ENCODE data around the gene BEND3. TPM values are rescaled to one million over a fixed set of nuclear protein-coding genes. Genes with fewer than 3 reads are reported as not detected.

The BEND3 gene
- total RNA-seq, 1 donor from 2014 or later = 3.9 TPM

DNA sequence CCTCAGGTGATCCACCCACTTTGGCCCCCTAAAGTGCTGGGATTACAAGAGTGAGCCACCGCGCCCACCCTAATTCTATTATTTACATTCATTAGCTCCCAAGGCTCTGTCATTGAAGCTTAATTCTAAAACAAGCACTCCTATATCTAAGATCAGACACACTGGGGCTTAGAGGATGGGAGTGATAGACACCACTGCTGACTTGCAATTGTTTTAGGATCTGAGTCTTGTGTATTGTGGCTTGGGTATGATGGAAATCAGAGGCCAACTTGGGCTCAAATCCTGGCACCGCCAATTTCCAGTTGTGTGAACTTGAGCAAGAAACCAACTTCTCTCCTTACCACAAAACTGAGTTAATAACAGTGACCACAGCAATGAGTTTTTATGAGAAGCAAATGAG, 52.6 kb downstream of the BEND3 start:
- Histone ChIP-seq H3K36me3 (ENCODE audit: control insufficient read depth, insufficient read depth, low read length) (no peaks in the 10 kb centered on the region), H3K27me3 (ENCODE audit: control insufficient read depth, insufficient read depth, low read length) (no peaks in the 10 kb centered on the region), H3K4me3 (ENCODE audit: low read depth, low read length) (no peak overlapping the region)
- DNase-seq (ENCODE audit: low read depth) (no peak), FAIRE-seq (no peak)
- TF ChIP-seq, protein P1, sequence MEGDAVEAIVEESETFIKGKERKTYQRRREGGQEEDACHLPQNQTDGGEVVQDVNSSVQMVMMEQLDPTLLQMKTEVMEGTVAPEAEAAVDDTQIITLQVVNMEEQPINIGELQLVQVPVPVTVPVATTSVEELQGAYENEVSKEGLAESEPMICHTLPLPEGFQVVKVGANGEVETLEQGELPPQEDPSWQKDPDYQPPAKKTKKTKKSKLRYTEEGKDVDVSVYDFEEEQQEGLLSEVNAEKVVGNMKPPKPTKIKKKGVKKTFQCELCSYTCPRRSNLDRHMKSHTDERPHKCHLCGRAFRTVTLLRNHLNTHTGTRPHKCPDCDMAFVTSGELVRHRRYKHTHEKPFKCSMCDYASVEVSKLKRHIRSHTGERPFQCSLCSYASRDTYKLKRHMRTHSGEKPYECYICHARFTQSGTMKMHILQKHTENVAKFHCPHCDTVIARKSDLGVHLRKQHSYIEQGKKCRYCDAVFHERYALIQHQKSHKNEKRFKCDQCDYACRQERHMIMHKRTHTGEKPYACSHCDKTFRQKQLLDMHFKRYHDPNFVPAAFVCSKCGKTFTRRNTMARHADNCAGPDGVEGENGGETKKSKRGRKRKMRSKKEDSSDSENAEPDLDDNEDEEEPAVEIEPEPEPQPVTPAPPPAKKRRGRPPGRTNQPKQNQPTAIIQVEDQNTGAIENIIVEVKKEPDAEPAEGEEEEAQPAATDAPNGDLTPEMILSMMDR (IDR thresholded peaks at IDR 0.05; ENCODE audit: insufficient read depth, low read length, severe bottlenecking) = no peak

DNA sequence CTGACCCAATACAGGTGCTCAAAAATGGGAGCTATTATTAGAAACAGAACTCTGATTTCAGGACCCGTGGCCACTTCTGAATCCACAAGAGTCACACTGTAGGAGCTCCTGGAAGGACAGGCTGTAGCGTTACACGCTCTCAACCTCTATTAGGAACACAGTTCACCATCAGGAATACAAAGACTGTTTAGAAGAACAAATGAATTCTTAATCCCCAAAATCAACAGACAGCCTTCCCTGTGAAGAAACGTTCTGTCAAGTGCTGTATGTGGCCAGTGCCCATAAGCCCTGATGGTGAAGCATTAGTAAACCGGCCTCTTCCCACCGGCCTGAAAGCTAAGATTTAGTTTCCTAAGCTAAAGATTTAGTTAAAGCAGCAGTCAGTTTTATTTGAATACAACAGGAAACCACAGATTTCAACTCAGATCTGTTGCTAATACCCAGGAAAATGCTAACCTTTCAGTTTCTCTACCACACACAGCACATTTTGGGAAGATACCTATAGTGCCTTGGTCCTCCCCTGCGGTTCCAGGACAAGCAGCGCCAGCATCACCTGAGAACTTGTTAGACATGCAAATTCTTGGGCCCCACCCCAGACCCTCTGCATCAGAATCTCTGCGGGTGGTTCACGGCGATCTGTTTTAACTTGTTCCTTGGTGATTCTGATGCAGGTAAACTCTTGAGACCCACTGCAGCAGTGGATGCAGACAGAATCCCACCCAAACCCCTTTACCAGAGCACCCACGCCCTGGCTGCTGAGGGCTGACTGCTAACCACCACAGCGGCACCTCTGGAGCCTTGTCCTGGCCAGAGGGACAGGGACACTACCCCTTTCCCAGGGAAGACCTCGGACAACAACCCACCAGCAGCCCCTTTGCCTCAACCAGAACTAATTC, 53.9 kb downstream of the BEND3 start:
- Histone ChIP-seq H3K4me3 (ENCODE audit: low read depth, low read length) (no peak overlapping the region), H3K36me3 (ENCODE audit: control insufficient read depth, insufficient read depth, low read length) (no peaks in the 10 kb centered on the region), H3K27me3 (ENCODE audit: control insufficient read depth, insufficient read depth, low read length) (no peaks in the 10 kb centered on the region)
- peak; percentile 39 for DNase-seq (ENCODE audit: low read depth)
- FAIRE-seq = no peak
- TF ChIP-seq, protein P1 (IDR thresholded peaks at IDR 0.05; ENCODE audit: insufficient read depth, low read length, severe bottlenecking) = no peak

DNA sequence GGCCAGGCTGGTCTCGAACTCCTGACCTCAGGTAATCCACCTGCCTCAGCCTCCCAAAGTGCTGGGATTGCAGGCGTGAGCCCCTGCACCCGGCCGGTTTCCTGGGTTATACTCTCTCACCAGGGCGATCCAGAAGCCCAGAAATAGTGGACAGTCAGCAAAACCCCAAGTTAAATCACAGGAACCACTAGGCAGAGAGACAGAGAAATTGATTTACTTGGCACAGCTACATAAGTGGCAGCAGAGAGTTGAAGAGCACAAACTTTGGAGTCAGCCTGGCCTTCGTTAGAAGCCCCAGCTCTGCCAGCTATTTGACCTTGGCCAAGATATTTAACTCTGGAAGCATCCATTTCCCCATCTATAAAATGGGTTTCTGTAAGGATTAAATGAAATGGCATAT, 54.6 kb downstream of the BEND3 start:
- no peak for FAIRE-seq
- TF ChIP-seq, protein P1 (IDR thresholded peaks at IDR 0.05; ENCODE audit: insufficient read depth, low read length, severe bottlenecking) = no peak
- no peak for DNase-seq (ENCODE audit: low read depth)
- Histone ChIP-seq H3K4me3 (ENCODE audit: low read depth, low read length) (no peak overlapping the region), H3K27me3 (ENCODE audit: control insufficient read depth, insufficient read depth, low read length) (no peaks in the 10 kb centered on the region), H3K36me3 (ENCODE audit: control insufficient read depth, insufficient read depth, low read length) (no peaks in the 10 kb centered on the region)

DNA sequence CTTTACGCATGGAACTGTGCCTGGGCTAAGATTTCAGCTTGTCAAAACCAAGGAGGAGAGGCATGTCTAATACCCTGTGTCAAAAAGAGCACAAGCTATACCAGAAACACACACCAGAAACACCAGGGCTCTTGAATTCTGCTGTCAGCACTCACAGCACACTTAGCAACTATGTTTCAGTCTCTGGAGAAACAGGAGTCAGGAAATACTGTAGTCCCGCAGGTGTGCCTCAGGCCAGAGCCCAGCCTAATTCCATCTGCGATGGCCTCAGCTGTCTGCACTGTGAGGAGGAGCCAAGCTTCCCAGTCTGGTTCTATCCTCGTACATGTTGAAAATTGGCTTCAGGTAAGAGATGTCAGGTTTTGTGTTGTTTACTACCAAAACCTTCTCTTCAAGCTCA, 55.7 kb downstream of the BEND3 start:
- no peaks in the 10 kb centered on the region for H3K27me3 ChIP-seq (ENCODE audit: control insufficient read depth, insufficient read depth, low read length)
- TF ChIP-seq, protein P1 (IDR thresholded peaks at IDR 0.05; ENCODE audit: insufficient read depth, low read length, severe bottlenecking) = no peak
- DNase-seq (ENCODE audit: low read depth) (no peak), FAIRE-seq (peak; percentile 28)
- H3K4me3 ChIP-seq (ENCODE audit: low read depth, low read length) = no peak overlapping the region
- H3K36me3 ChIP-seq (ENCODE audit: control insufficient read depth, insufficient read depth, low read length) = no peaks in the 10 kb centered on the region

DNA sequence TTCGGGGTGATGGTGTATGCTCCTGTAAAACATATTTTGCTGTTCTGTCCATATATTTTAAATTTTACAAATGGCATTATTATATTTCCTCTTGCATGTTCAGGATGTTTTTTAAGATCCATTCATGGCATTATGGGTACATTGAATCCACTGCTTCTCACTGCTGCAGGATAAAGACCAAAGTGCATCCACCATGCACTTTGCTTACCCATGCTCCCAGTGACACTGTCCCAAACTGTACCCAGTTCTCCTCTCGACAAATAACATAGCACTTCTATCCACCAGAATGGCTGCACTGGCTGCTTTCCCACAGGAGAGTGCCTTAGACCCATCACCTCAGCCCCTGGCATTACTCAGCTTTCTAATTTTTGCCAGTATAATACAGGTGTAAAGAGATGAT, 57.6 kb downstream of the BEND3 start:
- TF ChIP-seq, protein P1 (IDR thresholded peaks at IDR 0.05; ENCODE audit: insufficient read depth, low read length, severe bottlenecking) = no peak
- no peaks in the 10 kb centered on the region for H3K36me3 ChIP-seq (ENCODE audit: control insufficient read depth, insufficient read depth, low read length)
- H3K27me3 ChIP-seq (ENCODE audit: control insufficient read depth, insufficient read depth, low read length) = no peaks in the 10 kb centered on the region
- no peak overlapping the region for H3K4me3 ChIP-seq (ENCODE audit: low read depth, low read length)
- FAIRE-seq (no peak), DNase-seq (ENCODE audit: low read depth) (no peak)

Data from bronchial epithelial cell (primary cell).